ENCODE data around the gene EXOSC7. TPM values are rescaled to one million over a fixed set of nuclear protein-coding genes. Genes with fewer than 3 reads are reported as not detected.

Gene EXOSC7
- total RNA-seq, 4 donors from 2014 or later: 44.2 to 70.8 (median 54.8) TPM

- TF ChIP-seq CTCF (IDR thresholded peaks at IDR 0.05; ENCODE audit: low read depth): no peak
Measured at GRCh38 chr3:44974416-44974815, 1.6 kb upstream of the EXOSC7 start.

DNA sequence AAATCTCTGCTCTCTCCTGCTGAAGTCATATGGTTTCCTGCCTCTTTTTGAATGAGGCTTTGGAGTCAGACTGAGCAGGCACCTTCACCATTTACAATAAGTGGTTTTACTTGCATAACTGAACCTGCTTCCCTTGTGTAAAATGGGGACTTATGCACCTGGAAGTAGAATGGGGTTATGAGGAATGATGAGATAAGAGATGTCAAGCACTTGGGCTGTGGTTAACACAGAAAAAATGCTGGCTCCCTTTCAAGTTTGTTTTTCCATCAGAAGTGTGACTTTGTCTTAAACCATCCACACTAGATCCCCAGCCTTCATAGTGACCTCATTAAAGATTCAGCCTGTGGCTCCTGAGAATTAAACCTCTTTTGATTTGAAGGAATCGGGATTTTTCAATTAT is 5.2 kb downstream of the EXOSC7 start:
- no peak for TF ChIP-seq CTCF (IDR thresholded peaks at IDR 0.05; ENCODE audit: low read depth)

DNA sequence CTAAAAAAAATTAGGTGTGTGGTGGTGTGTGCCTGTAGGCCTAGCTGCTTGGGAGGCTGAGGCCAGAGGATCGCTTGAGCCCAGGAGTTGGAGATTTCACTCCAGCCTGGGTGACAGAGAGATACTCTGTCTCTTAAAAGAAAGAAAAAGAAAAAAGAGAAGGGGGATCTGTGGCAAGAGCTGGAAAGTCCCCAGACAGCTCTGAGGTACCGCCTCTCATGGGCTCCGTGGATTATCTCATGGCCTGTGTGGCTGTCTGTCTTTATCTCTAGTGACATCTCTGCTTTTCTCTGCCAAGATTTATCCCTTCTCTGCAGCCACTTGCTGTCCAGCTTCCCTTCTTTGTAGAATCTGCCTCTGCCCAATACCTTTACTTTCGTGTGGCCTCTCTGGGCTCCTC is 5.7 kb downstream of the EXOSC7 start:
- no peak for TF ChIP-seq CTCF (IDR thresholded peaks at IDR 0.05; ENCODE audit: low read depth)

- TF ChIP-seq CTCF (IDR thresholded peaks at IDR 0.05; ENCODE audit: low read depth): no peak
Measured at GRCh38 chr3:44982817-44983216, 6.8 kb downstream of the EXOSC7 start.

DNA sequence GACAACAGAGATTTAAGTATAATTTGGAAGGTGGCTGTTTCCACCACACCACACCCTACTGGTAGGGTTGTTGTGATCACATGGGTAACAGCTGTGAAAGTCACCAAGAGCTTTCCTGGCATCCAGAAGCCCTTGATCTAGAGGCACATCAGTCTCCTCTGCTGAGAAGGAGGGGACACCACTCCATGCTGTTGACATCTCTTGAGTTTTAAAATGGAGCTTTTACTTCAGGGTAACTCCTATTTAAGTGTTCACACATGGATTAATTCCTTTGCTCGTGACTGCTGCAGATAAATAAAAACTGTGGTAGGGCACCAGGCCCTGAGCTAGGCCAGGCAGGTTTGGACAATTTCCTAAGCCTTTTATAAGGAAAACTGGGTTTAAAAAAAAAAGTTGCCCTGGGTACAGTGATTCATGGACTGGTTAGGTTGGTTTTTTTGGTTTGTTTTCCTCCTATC is 7.5 kb downstream of the EXOSC7 start:
- TF ChIP-seq CTCF (IDR thresholded peaks at IDR 0.05; ENCODE audit: low read depth): no peak

GRCh38 chr3:44984335-44984734 is 8.3 kb downstream of the EXOSC7 start:
- TF ChIP-seq CTCF (IDR thresholded peaks at IDR 0.05; ENCODE audit: low read depth): no peak

DNA sequence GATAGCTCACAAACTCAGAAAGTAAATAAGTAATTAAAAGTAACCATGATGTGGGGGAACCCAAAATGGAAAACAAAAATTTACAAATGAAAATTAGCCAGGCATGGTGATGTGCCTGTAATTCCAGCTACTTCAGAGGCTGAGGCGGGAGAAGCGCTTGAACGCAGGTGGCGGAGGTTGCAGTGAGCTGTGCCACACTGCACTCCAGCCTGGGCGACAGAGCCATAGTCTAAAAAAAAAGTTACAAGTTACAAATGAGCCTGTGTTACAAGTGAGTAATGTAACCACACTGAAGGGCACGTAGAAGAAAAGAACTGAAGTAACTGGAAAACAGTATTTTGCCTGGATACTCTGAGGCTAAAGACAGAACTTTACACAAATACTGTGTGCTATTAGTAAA is 11.3 kb downstream of the EXOSC7 start:
- no peak for TF ChIP-seq CTCF (IDR thresholded peaks at IDR 0.05; ENCODE audit: low read depth)

Measured in subcutaneous adipose tissue (tissue), 4 donors.